ENCODE measurements around the gene ORMDL3. TPM values are rescaled to one million over a fixed set of nuclear protein-coding genes. Genes with fewer than 3 reads are reported as not detected.

The ORMDL3 gene
- polyA plus RNA-seq, 1 experiment: 45.6 TPM

DNA sequence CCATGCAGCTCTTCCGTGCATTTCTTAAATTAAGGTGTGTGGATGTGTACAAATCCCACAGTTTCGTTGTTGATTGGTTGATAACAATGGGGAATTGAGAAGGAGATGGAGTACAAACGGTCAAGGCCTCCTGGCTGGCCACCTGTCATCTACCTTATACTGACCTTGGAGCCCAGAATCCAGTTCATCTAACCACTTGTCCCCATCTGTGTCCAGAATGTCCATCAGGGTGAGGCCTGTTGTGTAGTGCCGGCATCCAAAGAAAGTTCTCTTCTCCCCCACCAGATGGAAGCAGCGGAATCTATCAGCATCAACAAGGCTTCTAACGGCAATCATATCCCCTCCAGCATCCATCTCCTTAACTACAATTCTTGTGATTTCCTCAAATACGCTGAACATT is 10.5 kb downstream of the ORMDL3 start:
- Histone ChIP-seq H3K27ac (ENCODE audit: low read depth, low read length) (no peak overlapping the region), H3K4me3 (ENCODE audit: low read depth, low read length) (no peak overlapping the region), H3K9me3 (ENCODE audit: control insufficient read depth, insufficient read depth, low read length) (no peaks in the 10 kb centered on the region), H3K27me3 (ENCODE audit: control insufficient read depth, insufficient read depth, low read length) (no peaks in the 10 kb centered on the region)
- no peak for DNase-seq (ENCODE audit: low read depth, low spot score)
- peak; percentile 41 for TF ChIP-seq CTCF (IDR thresholded peaks at IDR 0.05; ENCODE audit: low read depth, low read length)
- ChIA-PET CTCF (interaction anchor here (0.6 to 0.9 kb wide), 3 partner anchors 22 to 187 kb away, joined by 3 to 5 read pairs (median 3); no protein-coding TSS in a partner anchor), POLR2A (no interaction called here)

DNA sequence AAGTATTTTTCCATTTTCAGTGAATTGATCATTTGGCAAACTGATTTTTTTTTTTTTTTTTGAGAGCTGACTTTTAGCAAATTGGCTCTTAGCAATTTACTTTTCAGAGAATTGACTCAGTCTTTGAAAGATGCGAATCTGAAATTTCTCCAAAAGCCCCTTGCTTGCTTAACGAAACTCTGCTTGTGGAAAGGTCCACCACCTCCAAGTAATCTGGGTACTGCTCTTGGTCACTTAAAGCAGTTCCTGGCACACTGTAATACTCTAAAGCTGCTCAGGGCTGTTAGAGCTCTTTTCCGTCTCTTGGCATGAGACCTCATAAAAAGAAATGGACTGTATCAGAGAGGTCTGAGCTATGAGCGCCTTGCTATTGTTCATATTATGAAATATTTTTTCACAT is 11.8 kb downstream of the ORMDL3 start:
- DNase-seq (ENCODE audit: low read depth, low spot score): no peak
- Histone ChIP-seq H3K9me3 (ENCODE audit: control insufficient read depth, insufficient read depth, low read length) (no peaks in the 10 kb centered on the region), H3K27me3 (ENCODE audit: control insufficient read depth, insufficient read depth, low read length) (no peaks in the 10 kb centered on the region), H3K4me3 (ENCODE audit: low read depth, low read length) (no peak overlapping the region), H3K27ac (ENCODE audit: low read depth, low read length) (no peak overlapping the region)
- ChIA-PET CTCF (interaction anchor here (0.6 to 1.4 kb wide), 6 partner anchors 10 to 1814 kb away, joined by 3 to 7 read pairs (median 4); no protein-coding TSS in a partner anchor), POLR2A (no interaction called here)
- no peak for TF ChIP-seq CTCF (IDR thresholded peaks at IDR 0.05; ENCODE audit: low read depth, low read length)

DNA sequence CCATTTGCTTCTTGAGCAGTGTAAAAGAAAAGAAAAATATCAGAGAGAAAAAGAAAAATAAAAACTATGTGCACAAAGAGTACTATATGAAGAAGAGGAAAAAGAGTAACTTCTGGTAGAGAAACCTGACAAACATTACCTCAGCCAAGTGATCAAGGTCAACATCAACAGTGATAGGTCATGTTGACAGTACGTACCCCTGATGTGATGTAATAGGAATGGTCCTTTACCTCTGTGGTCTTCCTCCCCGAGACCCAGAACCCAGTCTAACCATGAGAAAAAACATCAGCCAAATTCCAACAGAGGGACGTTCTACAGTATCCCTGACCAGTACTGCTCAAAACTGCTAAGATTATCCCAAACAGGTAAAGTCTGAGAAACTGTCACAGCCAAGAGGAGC is 13.4 kb downstream of the ORMDL3 start:
- DNase-seq (ENCODE audit: low read depth, low spot score): no peak
- POLR2A ChIA-PET: no interaction called here
- Histone ChIP-seq H3K27ac (ENCODE audit: low read depth, low read length) (no peak overlapping the region), H3K9me3 (ENCODE audit: control insufficient read depth, insufficient read depth, low read length) (no peaks in the 10 kb centered on the region), H3K27me3 (ENCODE audit: control insufficient read depth, insufficient read depth, low read length) (no peaks in the 10 kb centered on the region), H3K4me3 (ENCODE audit: low read depth, low read length) (no peak overlapping the region)
- TF ChIP-seq CTCF (IDR thresholded peaks at IDR 0.05; ENCODE audit: low read depth, low read length): no peak
- CTCF ChIA-PET: no interaction called here

- H3K27ac ChIP-seq (ENCODE audit: low read depth, low read length): no peak overlapping the region
- H3K4me3 ChIP-seq (ENCODE audit: low read depth, low read length): no peak overlapping the region
- no peaks in the 10 kb centered on the region for H3K27me3 ChIP-seq (ENCODE audit: control insufficient read depth, insufficient read depth, low read length)
- H3K9me3 ChIP-seq (ENCODE audit: control insufficient read depth, insufficient read depth, low read length): no peaks in the 10 kb centered on the region
- POLR2A ChIA-PET: interaction anchor here (0.5 kb wide), 1 partner anchor 21 kb away, joined by 5 read pairs; no protein-coding TSS in a partner anchor
- no peak for DNase-seq (ENCODE audit: low read depth, low spot score)
- CTCF ChIA-PET: interaction anchor here (0.6 kb wide), 2 partner anchors 36 to 1438 kb away, joined by 3 read pairs; no protein-coding TSS in a partner anchor
- no peak for TF ChIP-seq CTCF (IDR thresholded peaks at IDR 0.05; ENCODE audit: low read depth, low read length)
Observed at GRCh38 chr17:39908789-39909352, 18.5 kb downstream of the ORMDL3 start.

- no peaks in the 10 kb centered on the region for H3K9me3 ChIP-seq (ENCODE audit: control insufficient read depth, insufficient read depth, low read length)
- no peak for DNase-seq (ENCODE audit: low read depth, low spot score)
- H3K27me3 ChIP-seq (ENCODE audit: control insufficient read depth, insufficient read depth, low read length): no peaks in the 10 kb centered on the region
- no peak overlapping the region for H3K4me3 ChIP-seq (ENCODE audit: low read depth, low read length)
- TF ChIP-seq CTCF (IDR thresholded peaks at IDR 0.05; ENCODE audit: low read depth, low read length): no peak
- POLR2A ChIA-PET: no interaction called here
- CTCF ChIA-PET: no interaction called here
- H3K27ac ChIP-seq (ENCODE audit: low read depth, low read length): no peak overlapping the region
Observed at GRCh38 chr17:39904990-39905288, 22.5 kb downstream of the ORMDL3 start.

All from AG04450 (cell line).